AG04449 (cell line): ENCODE data around the gene GPX2.

Experiments
- CTCF ChIA-PET: fragments of 350-600 bp; formaldehyde crosslinking; extraction: SDS; loops from one replicate; lab custom pipeline; 2021; ENCODE audit warnings: antibody characterized with exemption; lab: Yijun Ruan, JAX
- POLR2A ChIA-PET: fragments of 400-600, 350-600 bp; formaldehyde crosslinking; extraction: SDS; loops from one replicate; lab custom pipeline; 2020; ENCODE audit warnings: antibody characterized with exemption, inconsistent platforms; lab: Yijun Ruan, JAX
- DNase-seq: peaks from one replicate; pipeline ENCODE4 v3.0.0-alpha.2; 2010; ENCODE audit warnings: low read depth, low spot score
- H3K4me3 ChIP-seq: 2 replicates; pipeline ENCODE4 v1.5.1; 2011; ENCODE audit warnings: low read depth, mild to moderate bottlenecking, control low read depth, low read length
- CTCF ChIP-seq: IDR thresholded peaks from one replicate; pipeline ENCODE4 v1.5.1; 2011; ENCODE audit warnings: mild to moderate bottlenecking, moderate library complexity, low read length, control low read depth, inconsistent platforms; ENCODE audit not compliant: insufficient read depth; ENCODE audit errors: missing control alignments

The GPX2 gene

GRCh38 chr14:64953310-64953654, 10.7 kb upstream of the GPX2 start:
- POLR2A ChIA-PET: interaction anchor here (0.5 to 0.6 kb wide), 2 partner anchors 14 to 349 kb away, joined by 3 read pairs; no protein-coding TSS in a partner anchor
- no peak for DNase-seq
- no peak overlapping the region for H3K4me3 ChIP-seq
- CTCF ChIA-PET: interaction anchor here (0.6 to 2.0 kb wide), 6 partner anchors 8 to 153 kb away, joined by 3 to 4 read pairs (median 3); no protein-coding TSS in a partner anchor
- no peak for TF ChIP-seq CTCF

GRCh38 chr14:64952598-64953309, 10.2 kb upstream of the GPX2 start:
- no peak overlapping the region for H3K4me3 ChIP-seq
- ChIA-PET CTCF (interaction anchor here (0.6 to 2.0 kb wide), 5 partner anchors 9 to 153 kb away, joined by 3 to 4 read pairs (median 3); no protein-coding TSS in a partner anchor), POLR2A (no interaction called here)
- no peak for TF ChIP-seq CTCF
- no peak for DNase-seq

- no peak for DNase-seq
- TF ChIP-seq CTCF: no peak
- POLR2A ChIA-PET: no interaction called here
Observed at GRCh38 chr14:64951724-64952123, 9.2 kb upstream of the GPX2 start.

GRCh38 chr14:64951291-64951690, 8.7 kb upstream of the GPX2 start:
- CTCF ChIA-PET: interaction anchor here (1.2 to 1.5 kb wide), 2 partner anchors 11 to 15 kb away, joined by 4 to 5 read pairs; no protein-coding TSS in a partner anchor
- POLR2A ChIA-PET: no interaction called here
- no peak overlapping the region for H3K4me3 ChIP-seq
- no peak for TF ChIP-seq CTCF
- no peak for DNase-seq

More at GRCh38 chr14:64951724-64952123, 9.2 kb upstream of the GPX2 start:
- CTCF ChIA-PET: interaction anchor here (1.5 kb wide), 1 partner anchor 11 kb away, joined by 4 read pairs; no protein-coding TSS in a partner anchor
- H3K4me3 ChIP-seq: no peak overlapping the region

GRCh38 chr14:64950889-64951288, 8.3 kb upstream of the GPX2 start:
- no peak for TF ChIP-seq CTCF
- POLR2A ChIA-PET: no interaction called here
- CTCF ChIA-PET: interaction anchor here (1.2 to 1.5 kb wide), 2 partner anchors 11 to 15 kb away, joined by 4 to 5 read pairs; no protein-coding TSS in a partner anchor
- H3K4me3 ChIP-seq: no peak overlapping the region
- no peak for DNase-seq

- DNase-seq: no peak
- no peak for TF ChIP-seq CTCF
- CTCF ChIA-PET: no interaction called here
- no peak overlapping the region for H3K4me3 ChIP-seq
- POLR2A ChIA-PET: no interaction called here
Observed at GRCh38 chr14:64948612-64949210, 6.2 kb upstream of the GPX2 start.
